SK-N-SH (cell line): ENCODE measurements around the gene CNFN. TPM values are rescaled to one million over a fixed set of nuclear protein-coding genes. Genes with fewer than 3 reads are reported as not detected.

Source experiments
- CTCF ChIA-PET: fragments of 300-600, 350-600 bp; formaldehyde crosslinking; extraction: SDS; loops from one replicate; lab custom pipeline; 2021; lab: Yijun Ruan, JAX
- POLR2A ChIA-PET: fragments of 350-600 bp; sonication (Branson Sonifier 250); formaldehyde crosslinking; extraction: SDS; loops from one replicate; lab custom pipeline; 2020; ENCODE audit warnings: antibody characterized with exemption, inconsistent platforms; lab: Yijun Ruan, JAX
- DNase-seq: peaks from one replicate; pipeline ENCODE4 v3.0.0; 2012
- H2AFZ ChIP-seq: fragments of 200-600 bp; sonication (generic); 2 replicates; pipeline ENCODE4 v1.8.1; 2016; ENCODE audit warnings: antibody characterized with exemption, mild to moderate bottlenecking, low read depth
- H3F3A ChIP-seq: fragments of 200-600 bp; sonication (generic); replicated peaks from 2 replicates; pipeline ENCODE3; 2016; ENCODE audit warnings: antibody characterized with exemption, mild to moderate bottlenecking; ENCODE audit not compliant: insufficient read depth
- H3K27ac ChIP-seq, 2 experiments: fragments of 200-500 bp in 1 of 2; fragments of 200-600 bp in 1 of 2; sonication (Bioruptor generic) in 1 of 2; sonication (generic), shearing (Covaris generic) in 1 of 2; 2 replicates each; pipeline versions ENCODE4 v1.5.1 to v1.6.1; 2014 to 2016; ENCODE audit warnings: low read depth in 2 of 2, inconsistent platforms in 1 of 2, low read length in 1 of 2, mild to moderate bottlenecking in 1 of 2, mixed read lengths in 1 of 2
- H3K27me3 ChIP-seq: fragments of 200-600 bp; sonication (generic), shearing (Covaris generic); 2 replicates; pipeline ENCODE4 v1.6.1; 2016; ENCODE audit warnings: mixed run types; ENCODE audit not compliant: insufficient read depth
- H3K36me3 ChIP-seq, 2 experiments: fragments of 200-500 bp in 1 of 2; fragments of 200-600 bp in 1 of 2; sonication (Bioruptor generic) in 1 of 2; sonication (generic) in 1 of 2; replicated peaks in 1 of 2; 2 replicates each; pipeline versions ENCODE3 to v1.5.1; 2014 to 2016; ENCODE audit warnings: low read length in 1 of 2, mild to moderate bottlenecking in 1 of 2; ENCODE audit not compliant: insufficient read depth in 2 of 2, control insufficient read depth in 1 of 2
- H3K4me1 ChIP-seq, 2 experiments: fragments of 200-500 bp in 1 of 2; fragments of 200-600 bp in 1 of 2; sonication (Bioruptor generic) in 1 of 2; sonication (generic), shearing (Covaris generic) in 1 of 2; 2 replicates each; pipeline versions ENCODE4 v1.5.1 to v1.6.1; 2014 to 2016; ENCODE audit warnings: low read depth in 1 of 2, low read length in 1 of 2, mixed run types in 1 of 2; ENCODE audit not compliant: insufficient read depth in 2 of 2, control insufficient read depth in 1 of 2
- H3K4me2 ChIP-seq: fragments of 200-600 bp; sonication (generic), shearing (Covaris generic); 2 replicates; pipeline ENCODE4 v1.6.1; 2017; ENCODE audit warnings: mixed run types
- H3K4me3 ChIP-seq, 2 experiments: fragments of 200-500 bp in 1 of 2; fragments of 200-600 bp in 1 of 2; sonication (Bioruptor generic) in 1 of 2; sonication (generic), shearing (Covaris generic) in 1 of 2; 2 replicates each; pipeline versions ENCODE4 v1.5.1 to v1.8.1; 2014 to 2016; ENCODE audit warnings: low read depth in 2 of 2, inconsistent platforms in 1 of 2, low read length in 1 of 2, mild to moderate bottlenecking in 1 of 2, mixed read lengths in 1 of 2, moderate library complexity in 1 of 2
- H3K79me2 ChIP-seq: fragments of 200-600 bp; sonication (generic); 2 replicates; pipeline ENCODE4 v1.8.1; 2017; ENCODE audit warnings: mild to moderate bottlenecking; ENCODE audit not compliant: insufficient read depth
- H3K9ac ChIP-seq: fragments of 200-600 bp; sonication (generic); 2 replicates; pipeline ENCODE4 v1.6.1; 2017; ENCODE audit warnings: mixed run types
- H3K9me2 ChIP-seq: fragments of 200-600 bp; sonication (generic); 2 replicates; pipeline ENCODE4 v1.6.1; 2017; ENCODE audit warnings: mixed run types
- H3K9me3 ChIP-seq: fragments of 200-600 bp; sonication (generic); 2 replicates; pipeline ENCODE4 v1.6.1; 2017; ENCODE audit warnings: mixed run types, mild to moderate bottlenecking, moderate library complexity
- H4K20me1 ChIP-seq: fragments of 200-600 bp; sonication (generic); 2 replicates; pipeline ENCODE4 v1.6.1; 2017; ENCODE audit warnings: mild to moderate bottlenecking, mixed run types; ENCODE audit not compliant: insufficient read depth
- CHD2 ChIP-seq: fragments of 150-350 bp; IDR thresholded peaks from 2 replicates; pipeline ENCODE4 v1.6.1; 2018; ENCODE audit warnings: low read length; ENCODE audit not compliant: partially characterized antibody
- ELF1 ChIP-seq: IDR thresholded peaks from 2 replicates; pipeline ENCODE4 v1.4.0; 2012
- EZH2phosphoT487 ChIP-seq: fragments of 200-600 bp; sonication (generic); IDR thresholded peaks from 2 replicates; pipeline ENCODE4 v1.6.1; 2017; ENCODE audit warnings: low read depth, mixed run types, mild to moderate bottlenecking, antibody characterized with exemption, moderate library complexity, borderline replicate concordance
- FOSL2 ChIP-seq: IDR thresholded peaks from 2 replicates; pipeline ENCODE4 v1.4.0; 2012; ENCODE audit warnings: low read depth, mild to moderate bottlenecking, moderate library complexity, borderline replicate concordance
- MEF2A ChIP-seq: IDR thresholded peaks from 2 replicates; pipeline ENCODE4 v1.4.0; 2012; ENCODE audit warnings: low read depth, borderline replicate concordance
- MXI1 ChIP-seq: IDR thresholded peaks from 2 replicates; pipeline ENCODE4 v1.6.1; 2012; ENCODE audit warnings: mild to moderate bottlenecking, low read depth, low read length, improper control_type of control experiment
- POLR2AphosphoS5 ChIP-seq: IDR thresholded peaks from 2 replicates; pipeline ENCODE4 v1.6.1; 2012; ENCODE audit warnings: low read depth, low read length
- RAD21 ChIP-seq: IDR thresholded peaks from 2 replicates; pipeline ENCODE4 v1.6.1; 2012; ENCODE audit warnings: mild to moderate bottlenecking, low read length
- RCOR1 ChIP-seq: fragments of 150-350 bp; IDR thresholded peaks from 2 replicates; pipeline ENCODE4 v1.6.1; 2017; ENCODE audit warnings: antibody characterized with exemption, low read length
- RXRA ChIP-seq: IDR thresholded peaks from 2 replicates; pipeline ENCODE4 v1.4.0; 2012; ENCODE audit warnings: low read depth, mild to moderate bottlenecking, borderline replicate concordance
- SIN3A ChIP-seq: IDR thresholded peaks from 2 replicates; pipeline ENCODE4 v1.6.1; 2012; ENCODE audit warnings: low read depth, mild to moderate bottlenecking, low read length, moderate library complexity, borderline replicate concordance
- SMC3 ChIP-seq: IDR thresholded peaks from 2 replicates; pipeline ENCODE4 v1.6.1; 2012; ENCODE audit warnings: low read depth, low read length, improper control_type of control experiment
- TAF1 ChIP-seq: IDR thresholded peaks from 2 replicates; pipeline ENCODE4 v1.6.1; 2012; ENCODE audit warnings: low read depth, mild to moderate bottlenecking, low read length, moderate library complexity, borderline replicate concordance
- TCF12 ChIP-seq: IDR thresholded peaks from 2 replicates; pipeline ENCODE4 v1.4.0; 2012
- USF1 ChIP-seq: IDR thresholded peaks from 2 replicates; pipeline ENCODE4 v1.4.0; 2012; ENCODE audit warnings: low read depth, borderline replicate concordance
- YY1 ChIP-seq: IDR thresholded peaks from 2 replicates; pipeline ENCODE4 v1.4.0; 2012; ENCODE audit warnings: low read depth, mild to moderate bottlenecking
- WGBS: methylation state at CpG from one replicate; pipeline ENCODE4 v1.1.6; 2017; ENCODE audit warnings: low lambda C conversion rate; 5-methylcytosine and 5-hydroxymethylcytosine counted together
- polyA plus RNA-seq, 3 experiments: library from polyadenylated mRNA; depleted of rRNA; stranded (reverse); fragments of >200 nt; gene quantifications; 2 replicates each; pipeline ENCODE4 v1.2.3, GENCODE V29; 2012
- TF ChIP-seq, protein P1 (sequence below): IDR thresholded peaks from 2 replicates; pipeline ENCODE4 v1.6.1; 2012; ENCODE audit warnings: mild to moderate bottlenecking, low read depth, low read length, moderate library complexity
- TF ChIP-seq, protein P2 (sequence below): IDR thresholded peaks from 2 replicates; pipeline ENCODE4 v1.4.0; 2012; ENCODE audit warnings: low read depth
- TF ChIP-seq, protein P3 (sequence below): IDR thresholded peaks from 2 replicates; pipeline ENCODE4; 2012

CNFN gene
- polyA plus RNA-seq, 1 of the 3 experiments (the other 2 are of a cell fraction): 4.5 TPM

- no peak for TF ChIP-seq FOSL2
- TF ChIP-seq, all 33 proteins: peak for 0
Observed at GRCh38 chr19:42357290-42357689, 32.8 kb downstream of the CNFN start (continued).

DNA sequence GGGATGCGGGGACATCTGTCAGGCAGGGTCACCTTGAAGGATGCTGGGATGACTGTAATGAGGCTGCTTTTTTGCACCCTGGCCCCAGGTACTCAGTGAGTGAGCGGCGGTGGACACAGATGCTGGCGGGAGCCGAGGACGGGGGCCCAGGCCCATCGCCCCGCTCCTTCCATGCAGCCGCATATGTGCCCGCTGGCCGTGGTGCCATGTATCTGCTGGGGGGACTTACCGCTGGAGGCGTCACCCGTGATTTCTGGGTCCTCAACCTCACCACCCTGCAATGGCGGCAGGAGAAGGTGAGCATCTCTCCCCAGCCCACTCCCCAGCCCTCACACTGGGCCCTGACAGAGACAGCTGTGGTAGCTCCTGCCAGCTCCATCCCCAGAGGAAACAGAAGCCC, 33.4 kb downstream of the CNFN start:
- H4K20me1 ChIP-seq: no peaks in the 10 kb centered on the region
- POLR2A ChIA-PET: no interaction called here
- WGBS: 87% methylated on average over 3 of the region's 15 CpGs

More for the DNA sequence above, 33.4 kb downstream of the CNFN start:
- H3K9me3 ChIP-seq: no peaks in the 10 kb centered on the region
- H2AFZ ChIP-seq: no peak overlapping the region
- H3K27me3 ChIP-seq: no peaks in the 10 kb centered on the region
- no peaks in the 10 kb centered on the region for H3F3A ChIP-seq
- no peak overlapping the region for H3K4me3 ChIP-seq
- H3K9ac ChIP-seq: no peak overlapping the region
- no peak overlapping the region for H3K4me2 ChIP-seq
- H3K4me1 ChIP-seq: no peaks in the 10 kb centered on the region
- no peak overlapping the region for H3K27ac ChIP-seq
- H3K9me2 ChIP-seq: no peaks in the 10 kb centered on the region
- no peaks in the 10 kb centered on the region for H3K79me2 ChIP-seq
- CTCF ChIA-PET: interaction anchor here (1.1 kb wide), 1 partner anchor 248 kb away, joined by 3 read pairs; no protein-coding TSS in a partner anchor
- TF ChIP-seq RXRA (no peak), SMC3 (no peak), CHD2 (no peak), SIN3A (no peak), MEF2A (no peak), TCF12 (no peak), ELF1 (no peak), POLR2AphosphoS5 (no peak), TAF1 (no peak), USF1 (no peak), RCOR1 (no peak), EZH2phosphoT487 (no peak), RAD21 (no peak), MXI1 (no peak), YY1 (no peak)
- TF ChIP-seq, protein P1, sequence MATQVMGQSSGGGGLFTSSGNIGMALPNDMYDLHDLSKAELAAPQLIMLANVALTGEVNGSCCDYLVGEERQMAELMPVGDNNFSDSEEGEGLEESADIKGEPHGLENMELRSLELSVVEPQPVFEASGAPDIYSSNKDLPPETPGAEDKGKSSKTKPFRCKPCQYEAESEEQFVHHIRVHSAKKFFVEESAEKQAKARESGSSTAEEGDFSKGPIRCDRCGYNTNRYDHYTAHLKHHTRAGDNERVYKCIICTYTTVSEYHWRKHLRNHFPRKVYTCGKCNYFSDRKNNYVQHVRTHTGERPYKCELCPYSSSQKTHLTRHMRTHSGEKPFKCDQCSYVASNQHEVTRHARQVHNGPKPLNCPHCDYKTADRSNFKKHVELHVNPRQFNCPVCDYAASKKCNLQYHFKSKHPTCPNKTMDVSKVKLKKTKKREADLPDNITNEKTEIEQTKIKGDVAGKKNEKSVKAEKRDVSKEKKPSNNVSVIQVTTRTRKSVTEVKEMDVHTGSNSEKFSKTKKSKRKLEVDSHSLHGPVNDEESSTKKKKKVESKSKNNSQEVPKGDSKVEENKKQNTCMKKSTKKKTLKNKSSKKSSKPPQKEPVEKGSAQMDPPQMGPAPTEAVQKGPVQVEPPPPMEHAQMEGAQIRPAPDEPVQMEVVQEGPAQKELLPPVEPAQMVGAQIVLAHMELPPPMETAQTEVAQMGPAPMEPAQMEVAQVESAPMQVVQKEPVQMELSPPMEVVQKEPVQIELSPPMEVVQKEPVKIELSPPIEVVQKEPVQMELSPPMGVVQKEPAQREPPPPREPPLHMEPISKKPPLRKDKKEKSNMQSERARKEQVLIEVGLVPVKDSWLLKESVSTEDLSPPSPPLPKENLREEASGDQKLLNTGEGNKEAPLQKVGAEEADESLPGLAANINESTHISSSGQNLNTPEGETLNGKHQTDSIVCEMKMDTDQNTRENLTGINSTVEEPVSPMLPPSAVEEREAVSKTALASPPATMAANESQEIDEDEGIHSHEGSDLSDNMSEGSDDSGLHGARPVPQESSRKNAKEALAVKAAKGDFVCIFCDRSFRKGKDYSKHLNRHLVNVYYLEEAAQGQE: no peak
- TF ChIP-seq, protein P2, sequence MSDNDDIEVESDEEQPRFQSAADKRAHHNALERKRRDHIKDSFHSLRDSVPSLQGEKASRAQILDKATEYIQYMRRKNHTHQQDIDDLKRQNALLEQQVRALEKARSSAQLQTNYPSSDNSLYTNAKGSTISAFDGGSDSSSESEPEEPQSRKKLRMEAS: no peak
- TF ChIP-seq, protein P3, sequence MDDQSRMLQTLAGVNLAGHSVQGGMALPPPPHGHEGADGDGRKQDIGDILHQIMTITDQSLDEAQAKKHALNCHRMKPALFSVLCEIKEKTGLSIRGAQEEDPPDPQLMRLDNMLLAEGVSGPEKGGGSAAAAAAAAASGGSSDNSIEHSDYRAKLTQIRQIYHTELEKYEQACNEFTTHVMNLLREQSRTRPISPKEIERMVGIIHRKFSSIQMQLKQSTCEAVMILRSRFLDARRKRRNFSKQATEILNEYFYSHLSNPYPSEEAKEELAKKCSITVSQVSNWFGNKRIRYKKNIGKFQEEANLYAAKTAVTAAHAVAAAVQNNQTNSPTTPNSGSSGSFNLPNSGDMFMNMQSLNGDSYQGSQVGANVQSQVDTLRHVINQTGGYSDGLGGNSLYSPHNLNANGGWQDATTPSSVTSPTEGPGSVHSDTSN: no peak
- H3K36me3 ChIP-seq: peaks cover 0 to 26% of the 10 kb centered on the region in 2 experiments
- DNase-seq: no peak
